22Rv1 (cell line): ENCODE measurements around the gene FRS2.

Experiments used
- ZFX ChIP-seq: fragments of 450-650 bp; IDR thresholded peaks from 2 replicates; pipeline ENCODE4 v1.6.1; 2017; ENCODE audit warnings: antibody characterized with exemption, borderline replicate concordance
- TF ChIP-seq, protein P1 (sequence below): fragments of 450-650 bp; IDR thresholded peaks from 2 replicates; pipeline ENCODE4 v1.5.1; 2017; ENCODE audit warnings: mild to moderate bottlenecking

DNA sequence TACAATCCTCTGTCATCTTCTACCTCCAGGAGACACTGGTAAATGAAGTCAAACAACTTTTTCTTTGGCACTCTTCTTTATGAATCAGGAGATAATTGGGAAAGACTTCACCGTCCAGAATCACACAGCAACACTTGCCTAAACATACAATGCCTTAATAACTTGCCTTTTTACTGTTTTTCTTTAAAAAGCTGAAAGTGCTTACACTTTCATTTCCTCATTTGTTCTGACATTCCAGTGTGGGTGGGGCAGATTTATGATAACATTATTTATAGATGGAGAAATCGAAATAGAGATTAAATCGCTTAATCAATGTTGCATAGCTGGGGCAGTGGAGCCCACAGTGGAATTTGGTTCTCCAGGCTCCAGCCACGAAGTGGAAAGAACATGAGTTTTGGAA lies 2.8 kb upstream of the FRS2 start:
- TF ChIP-seq, protein P1, sequence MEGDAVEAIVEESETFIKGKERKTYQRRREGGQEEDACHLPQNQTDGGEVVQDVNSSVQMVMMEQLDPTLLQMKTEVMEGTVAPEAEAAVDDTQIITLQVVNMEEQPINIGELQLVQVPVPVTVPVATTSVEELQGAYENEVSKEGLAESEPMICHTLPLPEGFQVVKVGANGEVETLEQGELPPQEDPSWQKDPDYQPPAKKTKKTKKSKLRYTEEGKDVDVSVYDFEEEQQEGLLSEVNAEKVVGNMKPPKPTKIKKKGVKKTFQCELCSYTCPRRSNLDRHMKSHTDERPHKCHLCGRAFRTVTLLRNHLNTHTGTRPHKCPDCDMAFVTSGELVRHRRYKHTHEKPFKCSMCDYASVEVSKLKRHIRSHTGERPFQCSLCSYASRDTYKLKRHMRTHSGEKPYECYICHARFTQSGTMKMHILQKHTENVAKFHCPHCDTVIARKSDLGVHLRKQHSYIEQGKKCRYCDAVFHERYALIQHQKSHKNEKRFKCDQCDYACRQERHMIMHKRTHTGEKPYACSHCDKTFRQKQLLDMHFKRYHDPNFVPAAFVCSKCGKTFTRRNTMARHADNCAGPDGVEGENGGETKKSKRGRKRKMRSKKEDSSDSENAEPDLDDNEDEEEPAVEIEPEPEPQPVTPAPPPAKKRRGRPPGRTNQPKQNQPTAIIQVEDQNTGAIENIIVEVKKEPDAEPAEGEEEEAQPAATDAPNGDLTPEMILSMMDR, result no peak
- no peak for TF ChIP-seq ZFX
